ENCODE data around the gene STARD5.

DNA sequence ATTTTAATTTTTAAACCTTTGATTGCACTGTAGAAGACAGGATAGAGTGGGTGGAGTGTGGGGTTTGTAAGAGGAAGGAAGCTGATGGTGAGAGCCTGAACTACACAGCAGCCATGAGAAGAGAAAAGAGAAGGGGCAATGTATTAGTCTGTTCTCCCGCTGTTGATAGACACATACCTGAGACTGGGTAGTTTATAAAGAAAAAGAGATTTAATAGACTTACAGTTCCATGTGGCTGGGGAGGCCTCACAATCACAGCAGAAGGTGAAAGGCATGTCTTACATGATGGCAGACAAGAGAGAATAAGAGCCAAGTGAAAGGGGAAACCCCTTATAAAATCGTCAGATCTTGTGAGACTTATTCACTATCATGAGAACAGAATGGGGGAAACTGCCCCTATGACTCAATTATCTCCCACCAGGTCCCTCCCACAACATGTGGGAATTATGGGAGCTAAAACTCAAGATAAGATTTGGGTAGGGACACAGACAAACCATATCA lies 37.3 kb downstream of the STARD5 start:
- TF ChIP-seq, protein P1, sequence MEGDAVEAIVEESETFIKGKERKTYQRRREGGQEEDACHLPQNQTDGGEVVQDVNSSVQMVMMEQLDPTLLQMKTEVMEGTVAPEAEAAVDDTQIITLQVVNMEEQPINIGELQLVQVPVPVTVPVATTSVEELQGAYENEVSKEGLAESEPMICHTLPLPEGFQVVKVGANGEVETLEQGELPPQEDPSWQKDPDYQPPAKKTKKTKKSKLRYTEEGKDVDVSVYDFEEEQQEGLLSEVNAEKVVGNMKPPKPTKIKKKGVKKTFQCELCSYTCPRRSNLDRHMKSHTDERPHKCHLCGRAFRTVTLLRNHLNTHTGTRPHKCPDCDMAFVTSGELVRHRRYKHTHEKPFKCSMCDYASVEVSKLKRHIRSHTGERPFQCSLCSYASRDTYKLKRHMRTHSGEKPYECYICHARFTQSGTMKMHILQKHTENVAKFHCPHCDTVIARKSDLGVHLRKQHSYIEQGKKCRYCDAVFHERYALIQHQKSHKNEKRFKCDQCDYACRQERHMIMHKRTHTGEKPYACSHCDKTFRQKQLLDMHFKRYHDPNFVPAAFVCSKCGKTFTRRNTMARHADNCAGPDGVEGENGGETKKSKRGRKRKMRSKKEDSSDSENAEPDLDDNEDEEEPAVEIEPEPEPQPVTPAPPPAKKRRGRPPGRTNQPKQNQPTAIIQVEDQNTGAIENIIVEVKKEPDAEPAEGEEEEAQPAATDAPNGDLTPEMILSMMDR (IDR thresholded peaks at IDR 0.05; ENCODE audit: low read depth, low read length) = no peak
- TF ChIP-seq POLR2A (IDR thresholded peaks at IDR 0.05; ENCODE audit: extremely low read depth, insufficient read length) = no peak
